Measurements from ENCODE around the gene CYTH3. TPM values are rescaled to one million over a fixed set of nuclear protein-coding genes. Genes with fewer than 3 reads are reported as not detected.
A peak's percentile ranks its signal among the peaks of the same experiment; 100 is the strongest.
"Not testable (repeated sequence)": the region's sequence is repeated elsewhere in the genome, so short reads cannot be mapped to it uniquely, and the experiment has no call there.

Gene CYTH3
- total and polyA plus RNA-seq, 9 donors, result 14.8 to 29.6 (median 18.9) TPM

DNA sequence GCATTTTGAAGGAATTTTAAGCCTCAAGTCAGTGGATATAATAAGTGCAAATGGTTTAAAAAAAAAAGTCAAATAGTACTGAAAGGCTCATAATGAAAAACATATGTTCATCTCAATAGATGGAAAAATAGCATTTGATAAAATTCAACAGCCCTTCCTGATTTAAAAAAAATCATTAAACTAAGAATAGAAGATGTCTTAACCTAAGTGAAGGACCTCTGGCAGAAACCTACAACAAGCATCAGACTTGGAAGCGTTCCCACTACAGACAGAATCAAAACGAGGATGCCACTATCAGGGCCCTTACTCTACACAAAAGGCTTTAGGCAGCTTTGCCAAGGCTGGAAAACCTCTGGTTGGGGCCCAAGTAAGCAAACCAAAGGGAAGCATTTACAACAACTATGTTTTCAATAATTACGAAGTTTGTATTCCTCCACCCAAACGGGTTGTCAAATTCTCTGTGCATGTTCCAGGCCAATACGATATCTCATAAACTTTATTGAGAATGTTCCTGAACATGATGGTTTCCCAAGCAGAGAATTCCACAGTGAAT, 45.1 kb downstream of the CYTH3 start:
- H3K36me3 ChIP-seq, result no peaks in the 10 kb centered on the region
- 4 to 9% (median 8%) methylated on average over 5 of the region's 5 CpGs for WGBS, 3 donors
- peak in 3 of 5 donors; percentile 22 to 32 (median 25) for DNase-seq
- no peak overlapping the region for H3K4me3 ChIP-seq
- intact Hi-C loops (cut with DNase I), result no loop called here
- TF ChIP-seq, protein P1, sequence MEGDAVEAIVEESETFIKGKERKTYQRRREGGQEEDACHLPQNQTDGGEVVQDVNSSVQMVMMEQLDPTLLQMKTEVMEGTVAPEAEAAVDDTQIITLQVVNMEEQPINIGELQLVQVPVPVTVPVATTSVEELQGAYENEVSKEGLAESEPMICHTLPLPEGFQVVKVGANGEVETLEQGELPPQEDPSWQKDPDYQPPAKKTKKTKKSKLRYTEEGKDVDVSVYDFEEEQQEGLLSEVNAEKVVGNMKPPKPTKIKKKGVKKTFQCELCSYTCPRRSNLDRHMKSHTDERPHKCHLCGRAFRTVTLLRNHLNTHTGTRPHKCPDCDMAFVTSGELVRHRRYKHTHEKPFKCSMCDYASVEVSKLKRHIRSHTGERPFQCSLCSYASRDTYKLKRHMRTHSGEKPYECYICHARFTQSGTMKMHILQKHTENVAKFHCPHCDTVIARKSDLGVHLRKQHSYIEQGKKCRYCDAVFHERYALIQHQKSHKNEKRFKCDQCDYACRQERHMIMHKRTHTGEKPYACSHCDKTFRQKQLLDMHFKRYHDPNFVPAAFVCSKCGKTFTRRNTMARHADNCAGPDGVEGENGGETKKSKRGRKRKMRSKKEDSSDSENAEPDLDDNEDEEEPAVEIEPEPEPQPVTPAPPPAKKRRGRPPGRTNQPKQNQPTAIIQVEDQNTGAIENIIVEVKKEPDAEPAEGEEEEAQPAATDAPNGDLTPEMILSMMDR (IDR thresholded peaks at IDR 0.05), result no peak
- TF ChIP-seq POLR2A (IDR thresholded peaks at IDR 0.05), result no peak
- no peak for TF ChIP-seq EP300 (IDR thresholded peaks at IDR 0.05)
- H3K27me3 ChIP-seq, result no peaks in the 10 kb centered on the region
- peaks cover 21% of the 10 kb centered on the region for H3K4me1 ChIP-seq (ENCODE audit: insufficient read depth)
- no peaks in the 10 kb centered on the region for H3K9me3 ChIP-seq
- peak overlapping the region; percentile 0 to 13 for H3K27ac ChIP-seq

DNA sequence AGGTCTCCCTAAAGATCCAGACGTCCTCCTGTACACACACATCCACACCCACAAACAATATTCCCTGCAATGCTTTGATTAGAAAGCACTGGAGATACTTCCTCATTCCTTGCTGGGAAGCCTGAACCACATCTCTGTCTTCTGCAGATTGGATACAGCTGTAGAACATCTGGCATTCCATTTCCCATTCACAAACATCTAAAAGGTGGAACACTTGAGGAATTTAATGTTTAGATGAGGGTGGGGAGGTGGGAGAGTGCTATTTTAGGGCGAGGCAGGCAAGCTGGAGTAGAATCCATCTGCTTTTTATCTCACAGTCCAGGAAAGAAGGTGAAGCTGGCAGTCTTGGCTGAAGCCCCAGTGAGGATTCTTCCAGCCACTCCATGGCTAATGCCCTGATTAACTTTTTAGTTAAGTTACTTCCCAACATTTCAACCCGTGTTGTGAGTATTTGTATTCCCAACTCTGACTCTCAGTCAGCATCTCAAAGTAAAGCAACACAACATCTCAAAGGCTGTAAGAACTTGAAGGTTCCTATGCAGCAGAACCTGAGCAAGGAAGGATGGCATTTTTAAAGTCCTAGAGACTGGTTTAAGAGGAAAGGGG, 46.1 kb downstream of the CYTH3 start:
- TF ChIP-seq POLR2A (IDR thresholded peaks at IDR 0.05) (no peak), EP300 (IDR thresholded peaks at IDR 0.05) (no peak)
- TF ChIP-seq, protein P1 (IDR thresholded peaks at IDR 0.05), result no peak
- intact Hi-C loops (cut with DNase I), result no loop called here
- H3K4me1 ChIP-seq (ENCODE audit: insufficient read depth), result peaks cover 21% of the 10 kb centered on the region
- 5 to 12% (median 7%) methylated on average over 3 of the region's 3 CpGs for WGBS, 3 donors
- no peaks in the 10 kb centered on the region for H3K36me3 ChIP-seq
- H3K9me3 ChIP-seq, result no peaks in the 10 kb centered on the region
- H3K27me3 ChIP-seq, result no peaks in the 10 kb centered on the region
- H3K27ac ChIP-seq, result no peak overlapping the region
- no peak overlapping the region for H3K4me3 ChIP-seq
- no peak for DNase-seq

DNA sequence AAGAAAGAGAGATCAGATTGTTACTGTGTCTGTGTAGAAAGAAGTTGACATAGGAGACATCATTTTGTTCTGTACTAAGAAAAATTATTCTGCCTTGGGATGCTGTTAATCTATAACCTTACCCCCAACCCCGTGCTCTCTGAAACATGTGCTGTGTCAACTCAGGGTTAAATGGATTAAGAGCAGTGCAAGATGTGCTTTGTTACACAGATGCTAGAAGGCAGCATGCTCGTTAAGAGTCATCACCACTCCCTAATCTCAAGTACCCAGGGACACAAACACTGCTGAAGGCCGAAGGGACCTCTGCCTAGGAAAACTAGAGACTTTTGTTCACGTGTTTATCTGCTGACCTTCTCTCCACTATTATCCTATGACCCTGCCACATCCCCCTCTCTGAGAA, 49.0 kb downstream of the CYTH3 start:
- H3K27me3 ChIP-seq; H3K9me3 ChIP-seq; H3K4me3 ChIP-seq; DNase-seq; H3K36me3 ChIP-seq; H3K27ac ChIP-seq; intact Hi-C loops (cut with DNase I): not testable (repeated sequence)
- peaks cover 17% of the 10 kb centered on the region for H3K4me1 ChIP-seq (ENCODE audit: insufficient read depth)
- WGBS, 3 donors, result 24 to 42% (median 25%) methylated on average over 4 of the region's 4 CpGs

DNA sequence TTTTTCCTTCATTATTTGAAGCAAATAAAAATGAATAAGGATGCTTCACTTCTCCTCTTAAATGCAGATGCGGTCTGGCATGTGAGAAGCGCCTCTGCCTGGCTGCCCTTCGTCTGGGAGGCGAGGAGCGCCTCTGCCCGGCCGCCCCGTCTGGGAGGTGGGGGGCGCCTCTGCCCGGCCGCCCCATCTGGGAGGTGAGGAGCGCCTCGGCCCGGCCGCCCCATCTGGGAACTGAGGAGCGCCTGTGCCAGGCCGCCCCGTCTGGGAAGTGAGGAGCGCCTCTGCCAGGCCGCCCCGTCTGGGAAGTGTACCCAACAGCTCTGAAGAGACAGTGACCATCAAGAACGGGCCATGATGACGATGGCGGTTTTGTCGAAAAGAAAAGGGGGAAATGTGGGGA, 49.4 kb downstream of the CYTH3 start:
- H3K4me3 ChIP-seq; H3K27ac ChIP-seq; H3K27me3 ChIP-seq; H3K36me3 ChIP-seq; intact Hi-C loops (cut with DNase I); H3K9me3 ChIP-seq; DNase-seq: not testable (repeated sequence)
- 95 to 97% (median 96%) methylated on average over 22 to 25 of the region's 25 CpGs for WGBS, 3 donors
- peaks cover 14% of the 10 kb centered on the region for H3K4me1 ChIP-seq (ENCODE audit: insufficient read depth)

DNA sequence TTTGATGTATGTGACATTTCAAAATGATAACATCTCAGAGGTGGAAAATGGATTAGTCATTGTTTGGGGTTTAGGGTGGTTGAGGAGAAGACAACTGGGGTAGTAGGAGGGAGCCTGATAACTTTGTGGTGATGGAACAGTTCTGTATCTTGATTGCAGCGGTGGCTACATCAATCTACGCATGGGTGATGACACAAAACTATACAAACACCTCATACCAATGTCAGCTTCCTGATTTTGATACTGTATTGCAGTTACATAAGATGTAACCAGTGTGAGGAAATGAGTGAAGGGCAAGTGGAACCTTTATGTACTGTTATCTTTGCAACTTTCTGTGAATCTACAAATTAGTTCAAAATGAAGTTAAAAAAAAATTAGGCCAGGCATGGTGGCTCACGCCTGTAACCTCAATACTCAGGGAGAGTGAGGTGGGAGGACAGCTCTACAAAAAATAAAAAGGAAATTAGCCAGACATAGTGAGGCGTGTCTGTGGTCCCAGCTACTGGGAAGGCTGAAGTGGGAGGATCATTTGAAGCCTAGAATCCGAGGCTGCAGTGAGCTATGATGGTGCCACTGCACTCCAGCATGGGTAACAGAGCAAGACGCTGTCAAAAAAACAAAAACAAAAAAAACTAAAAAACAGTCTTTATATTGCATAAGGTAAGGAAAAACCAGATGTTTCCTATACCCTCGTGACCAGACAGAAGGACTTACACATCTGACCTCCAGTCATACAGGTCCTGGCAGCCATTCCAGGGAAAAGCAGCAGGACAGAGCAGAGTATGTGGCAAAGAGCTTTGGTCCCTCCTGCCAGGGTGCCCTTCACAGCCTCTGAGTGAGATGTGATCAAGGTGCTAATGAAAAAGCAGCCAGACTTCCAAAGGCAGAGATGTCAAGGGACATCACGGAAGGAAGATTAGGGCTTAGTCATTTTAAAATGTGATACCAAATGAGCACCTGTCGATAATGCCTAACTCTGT, 50.8 kb downstream of the CYTH3 start:
- Histone ChIP-seq H3K36me3 (no peaks in the 10 kb centered on the region), H3K27me3 (no peaks in the 10 kb centered on the region), H3K27ac (no peak overlapping the region), H3K9me3 (no peaks in the 10 kb centered on the region), H3K4me3 (no peak overlapping the region), H3K4me1 (ENCODE audit: insufficient read depth) (peaks cover 9% of the 10 kb centered on the region)
- WGBS, 3 donors, result 86 to 88% (median 88%) methylated on average over 9 of the region's 9 CpGs
- DNase-seq, result no peak
- intact Hi-C loops (cut with DNase I), result no loop called here
- TF ChIP-seq, protein P1 (IDR thresholded peaks at IDR 0.05), result no peak
- no peak for TF ChIP-seq EP300 (IDR thresholded peaks at IDR 0.05)
- no peak for TF ChIP-seq POLR2A (IDR thresholded peaks at IDR 0.05)

Data from ovary (tissue), 9 donors.